OCI-LY3 (cell line): ENCODE measurements around the gene HNRNPF.

Experiments used
- H2AFZ ChIP-seq: fragments of 200-600, 300-600 bp; shearing (Covaris generic); 2 replicates; pipeline ENCODE4 v1.6.0; 2014; ENCODE audit warnings: antibody characterized with exemption, low read depth, low read length
- H3K27ac ChIP-seq: fragments of 200-600, 300-600 bp; sonication (generic); 2 replicates; pipeline ENCODE4 v1.5.1; 2014; ENCODE audit warnings: mild to moderate bottlenecking, low read length, moderate library complexity, mixed read lengths
- H3K27me3 ChIP-seq: fragments of 200-600, 300-600 bp; sonication (generic); 2 replicates; pipeline ENCODE4 v1.6.1; 2014; ENCODE audit warnings: low read depth, low read length, mixed read lengths
- H3K36me3 ChIP-seq: fragments of 200-600, 300-600 bp; sonication (generic); replicated peaks from 2 replicates; pipeline ENCODE3; 2014; ENCODE audit warnings: low read depth, low read length, mixed read lengths
- H3K4me1 ChIP-seq: fragments of 300-600, 200-600 bp; sonication (generic); 2 replicates; pipeline ENCODE4 v1.6.1; 2014; ENCODE audit warnings: low read length, mixed read lengths
- H3K4me2 ChIP-seq: fragments of 200-600, 300-600 bp; sonication (generic); 2 replicates; pipeline ENCODE4 v1.6.1; 2014; ENCODE audit warnings: low read length, mixed read lengths
- H3K4me3 ChIP-seq: fragments of 300-600, 200-600 bp; sonication (generic); 2 replicates; pipeline ENCODE4 v1.5.1; 2014; ENCODE audit warnings: antibody characterized with exemption, mild to moderate bottlenecking, low read length, moderate library complexity
- H3K79me2 ChIP-seq: fragments of 300-600, 200-600 bp; shearing (Covaris generic); 2 replicates; pipeline ENCODE4 v1.6.1; 2014; ENCODE audit warnings: mild to moderate bottlenecking, low read length, mixed read lengths
- H3K9ac ChIP-seq: fragments of 300-600, 200-600 bp; shearing (Covaris generic); 2 replicates; pipeline ENCODE4 v1.6.0; 2014; ENCODE audit warnings: mild to moderate bottlenecking, low read length, moderate library complexity
- H3K9me3 ChIP-seq: fragments of 200-600, 300-600 bp; shearing (Covaris generic); 2 replicates; pipeline ENCODE4 v1.6.1; 2014; ENCODE audit warnings: low read length, mixed read lengths; ENCODE audit not compliant: insufficient read depth
- H4K20me1 ChIP-seq: fragments of 200-600, 300-600 bp; sonication (generic); 2 replicates; pipeline ENCODE4 v1.6.1; 2016; ENCODE audit warnings: low read length, mixed read lengths; ENCODE audit not compliant: insufficient read depth
- CTCF ChIP-seq: fragments of 200-600, 300-600 bp; sonication (generic); IDR thresholded peaks from 2 replicates; pipeline ENCODE4 v1.5.1; 2014; ENCODE audit warnings: antibody characterized with exemption, low read length, low read depth
- EZH2phosphoT487 ChIP-seq: fragments of 200-600 bp; shearing (Covaris generic); IDR thresholded peaks from 2 replicates; pipeline ENCODE4 v1.6.1; 2018; ENCODE audit warnings: antibody characterized with exemption, mixed run types, low read depth

Gene HNRNPF

DNA sequence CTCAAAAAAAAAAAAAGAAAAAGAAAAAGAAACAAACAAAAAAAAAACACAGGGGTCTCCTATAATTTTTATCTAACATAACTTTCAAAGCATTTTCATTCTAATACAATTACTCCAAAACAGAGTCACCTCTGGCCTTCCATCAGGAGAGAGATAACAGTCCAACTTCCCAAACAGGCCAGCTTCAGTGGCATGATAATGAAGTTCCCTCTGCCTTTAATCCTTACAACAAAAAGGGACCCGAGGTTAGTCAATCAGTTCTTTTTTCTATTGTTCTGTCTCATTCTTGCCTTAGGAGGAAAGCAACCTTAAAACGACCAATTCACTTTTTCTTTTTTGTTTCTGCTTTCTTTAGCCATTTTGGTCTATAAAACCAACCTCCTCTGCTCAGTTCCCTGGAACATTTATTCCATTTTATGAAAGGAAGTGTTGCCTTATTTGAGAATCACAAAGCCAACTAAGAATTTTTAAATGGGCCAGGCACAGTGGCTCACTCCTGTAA, 54.1 kb downstream of the HNRNPF start:
- Histone ChIP-seq H3K9me3 (no peaks in the 10 kb centered on the region), H3K79me2 (no peaks in the 10 kb centered on the region), H3K27me3 (no peaks in the 10 kb centered on the region), H3K27ac (no peak overlapping the region), H3K36me3 (no peaks in the 10 kb centered on the region), H4K20me1 (no peaks in the 10 kb centered on the region), H3K9ac (no peak overlapping the region), H3K4me1 (no peaks in the 10 kb centered on the region), H2AFZ (no peak overlapping the region), H3K4me2 (no peak overlapping the region), H3K4me3 (no peak overlapping the region)
- no peak for TF ChIP-seq CTCF
- no peak for TF ChIP-seq EZH2phosphoT487

GRCh38 chr10:43354330-43354635, 54.7 kb downstream of the HNRNPF start:
- no peaks in the 10 kb centered on the region for H3K27me3 ChIP-seq
- H3K4me1 ChIP-seq, result no peaks in the 10 kb centered on the region
- no peak overlapping the region for H2AFZ ChIP-seq
- no peaks in the 10 kb centered on the region for H3K79me2 ChIP-seq
- H3K4me2 ChIP-seq, result no peak overlapping the region
- H3K9ac ChIP-seq, result no peak overlapping the region
- H4K20me1 ChIP-seq, result no peaks in the 10 kb centered on the region
- H3K36me3 ChIP-seq, result no peaks in the 10 kb centered on the region
- H3K9me3 ChIP-seq, result no peaks in the 10 kb centered on the region
- no peak overlapping the region for H3K27ac ChIP-seq
- TF ChIP-seq EZH2phosphoT487 (no peak), CTCF (no peak)
- H3K4me3 ChIP-seq, result no peak overlapping the region

GRCh38 chr10:43353495-43354329, 55.3 kb downstream of the HNRNPF start:
- Histone ChIP-seq H4K20me1 (no peaks in the 10 kb centered on the region), H3K36me3 (no peaks in the 10 kb centered on the region), H3K27ac (no peak overlapping the region), H3K27me3 (no peaks in the 10 kb centered on the region), H3K9me3 (no peaks in the 10 kb centered on the region), H3K4me2 (no peak overlapping the region), H3K4me1 (no peaks in the 10 kb centered on the region), H2AFZ (no peak overlapping the region), H3K4me3 (no peak overlapping the region), H3K79me2 (no peaks in the 10 kb centered on the region), H3K9ac (no peak overlapping the region)
- TF ChIP-seq CTCF (no peak), EZH2phosphoT487 (no peak)

GRCh38 chr10:43352951-43353350, 56.0 kb downstream of the HNRNPF start:
- Histone ChIP-seq H4K20me1 (no peaks in the 10 kb centered on the region), H3K27me3 (no peaks in the 10 kb centered on the region), H3K36me3 (no peaks in the 10 kb centered on the region), H3K79me2 (no peaks in the 10 kb centered on the region), H3K9me3 (no peaks in the 10 kb centered on the region), H3K27ac (no peak overlapping the region), H2AFZ (no peak overlapping the region), H3K9ac (no peak overlapping the region), H3K4me3 (no peak overlapping the region), H3K4me1 (0 out of 2 replicates have a peak, but pooled peaks cover 2% of the 10 kb centered on the region), H3K4me2 (no peak overlapping the region)
- TF ChIP-seq EZH2phosphoT487 (no peak), CTCF (no peak)
